GM21423 (cell line): ENCODE measurements around the gene IPMK.
"Not testable (repeated sequence)": the region's sequence is repeated elsewhere in the genome, so short reads cannot be mapped to it uniquely, and the experiment has no call there.

ENCODE experiments used
- ATAC-seq: cut with Tn5 transposase; IDR thresholded peaks from one replicate; pipeline ENCODE4 v1.9.1; 2021; ENCODE audit warnings: mild to moderate bottlenecking, moderate library complexity; ENCODE audit not compliant: unreplicated experiment

IPMK gene

DNA sequence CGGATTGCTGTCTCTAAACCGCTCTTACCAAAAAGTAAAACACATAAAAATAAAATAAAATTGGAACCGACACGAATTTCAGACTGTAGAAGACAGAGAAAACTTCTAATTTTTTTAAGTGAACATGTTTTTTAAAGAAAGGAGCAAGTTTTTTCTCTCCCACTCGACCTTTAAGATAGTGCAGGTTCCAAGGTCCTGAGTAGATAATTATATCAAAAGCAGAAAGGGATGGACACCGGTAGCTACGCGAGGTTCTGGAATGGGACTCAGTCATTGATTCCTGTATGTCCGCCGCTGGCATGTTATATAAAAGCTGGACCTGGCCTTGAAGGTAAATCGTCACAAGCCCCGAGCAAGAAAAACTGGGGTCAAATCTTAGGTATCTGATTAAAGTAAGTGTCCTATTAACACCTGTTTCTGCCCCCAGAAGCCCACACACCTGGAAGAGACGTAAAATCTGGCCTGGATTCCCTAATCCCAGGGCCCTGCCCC is 806 bp upstream of the IPMK start:
- peak; percentile 0 for ATAC-seq

DNA sequence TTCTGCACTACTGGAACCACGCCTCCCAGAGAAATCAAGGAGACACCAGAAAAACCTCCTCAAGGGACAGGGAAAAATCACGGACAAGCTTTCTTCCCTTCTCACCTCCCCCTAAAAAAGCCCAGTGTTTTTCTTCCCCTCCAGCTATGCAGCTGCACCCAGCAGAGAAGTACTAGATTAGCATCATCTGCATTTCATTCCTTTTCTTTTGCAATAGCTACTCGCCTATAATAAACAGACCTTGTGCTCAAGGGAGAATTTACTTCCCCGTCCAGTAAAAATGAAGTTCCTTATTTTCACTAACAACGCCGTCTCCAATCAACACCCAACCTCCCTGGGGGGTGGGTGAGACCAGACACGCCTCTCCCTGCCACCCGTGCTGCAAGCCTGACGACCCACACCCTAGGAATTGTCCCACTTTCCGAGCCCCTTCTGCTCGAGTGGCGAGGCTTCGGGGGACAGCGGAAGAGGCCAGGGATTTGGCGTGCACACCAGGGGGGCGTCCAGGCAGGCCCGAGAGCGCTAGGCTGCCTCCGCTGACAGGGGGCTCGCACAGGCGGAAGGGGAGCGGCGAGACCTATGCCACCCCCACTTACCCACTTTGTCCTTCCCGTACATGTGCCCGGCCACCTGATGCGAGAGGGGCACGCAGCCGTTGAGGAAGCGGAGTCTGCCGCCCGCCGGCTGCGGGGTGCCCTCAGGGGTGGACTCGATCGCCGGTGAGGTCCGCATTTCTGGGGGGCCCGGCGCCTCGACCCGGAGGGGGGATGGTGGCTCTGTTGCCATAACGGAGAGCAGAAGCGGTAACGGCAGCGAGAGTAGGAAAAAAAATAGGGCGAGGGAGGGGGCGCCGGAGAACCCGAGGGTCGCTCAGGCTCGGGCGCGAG is 625 bp downstream of the IPMK start:
- peak; percentile 7 for ATAC-seq

DNA sequence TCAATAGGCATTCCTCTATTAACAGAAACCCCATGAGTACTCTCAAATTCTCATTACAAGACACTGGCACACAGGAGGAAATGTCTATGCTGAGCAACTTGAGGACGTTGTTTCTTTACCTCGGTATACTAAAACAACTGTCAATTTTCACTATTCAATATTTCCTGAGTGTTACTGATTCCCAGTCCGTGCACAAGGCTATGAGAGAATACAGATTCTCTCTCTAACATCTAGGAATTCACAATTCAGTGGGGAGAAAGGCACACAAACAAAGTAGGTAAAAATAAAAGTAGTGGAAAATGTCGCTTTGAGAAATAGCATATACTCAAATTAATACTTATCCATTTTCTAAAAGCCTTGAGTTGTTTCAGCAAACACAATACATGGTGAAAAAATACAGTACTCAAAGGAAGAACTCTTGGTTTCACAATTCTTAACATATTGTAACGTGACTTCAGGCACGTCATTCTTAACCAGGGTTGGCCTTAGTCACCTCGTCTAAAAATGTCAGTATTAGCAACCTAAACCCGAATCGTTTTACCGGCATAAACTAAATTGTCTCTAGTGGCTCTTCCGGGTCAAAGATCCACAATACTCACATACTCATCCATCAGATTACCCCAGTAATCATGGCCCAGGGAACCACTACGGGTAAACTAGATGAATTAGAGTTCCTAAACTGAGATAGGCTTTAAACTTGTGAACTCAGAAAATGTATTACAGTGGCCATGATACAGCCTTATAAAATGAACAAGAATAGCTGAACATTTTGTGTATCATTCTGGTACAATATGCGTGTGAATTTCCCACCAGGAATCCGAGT is 1.5 kb downstream of the IPMK start:
- peak; percentile 16 for ATAC-seq

DNA sequence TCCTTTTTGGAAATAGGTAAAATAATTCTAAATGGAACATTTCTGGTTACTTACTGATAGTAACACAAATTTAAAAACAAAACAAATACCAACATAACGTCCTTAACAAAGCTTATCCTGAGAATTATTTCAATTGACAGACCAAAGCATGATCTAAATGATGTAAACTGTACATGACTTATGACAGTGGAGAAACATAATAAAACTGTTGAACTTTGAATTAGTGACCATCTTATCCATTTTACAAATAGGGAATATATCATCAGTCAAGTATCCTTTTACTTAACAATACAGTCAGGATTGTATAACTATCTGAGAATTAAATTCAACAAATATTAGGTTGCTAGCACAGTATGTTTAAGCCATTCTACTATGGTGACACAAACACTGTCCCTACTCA is 2.4 kb downstream of the IPMK start:
- ATAC-seq: no peak

DNA sequence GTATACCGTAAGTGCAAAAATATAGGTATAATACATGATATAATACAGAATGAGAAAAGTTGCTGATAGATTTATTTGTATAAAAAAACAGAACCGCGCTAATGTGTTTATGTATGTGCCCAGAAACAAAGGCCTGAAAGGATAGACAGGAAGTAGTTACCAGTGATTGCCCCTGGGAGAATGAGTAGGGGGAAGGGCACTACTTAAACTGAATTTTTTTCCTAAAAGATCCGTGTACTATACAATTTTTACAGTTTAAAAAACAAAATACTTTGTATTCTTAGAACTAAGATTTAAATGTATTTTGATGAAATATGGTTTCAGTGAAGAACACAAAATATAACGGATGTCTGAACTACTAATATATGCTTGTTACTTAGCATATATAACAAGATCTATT is 2.9 kb downstream of the IPMK start:
- ATAC-seq: no peak

DNA sequence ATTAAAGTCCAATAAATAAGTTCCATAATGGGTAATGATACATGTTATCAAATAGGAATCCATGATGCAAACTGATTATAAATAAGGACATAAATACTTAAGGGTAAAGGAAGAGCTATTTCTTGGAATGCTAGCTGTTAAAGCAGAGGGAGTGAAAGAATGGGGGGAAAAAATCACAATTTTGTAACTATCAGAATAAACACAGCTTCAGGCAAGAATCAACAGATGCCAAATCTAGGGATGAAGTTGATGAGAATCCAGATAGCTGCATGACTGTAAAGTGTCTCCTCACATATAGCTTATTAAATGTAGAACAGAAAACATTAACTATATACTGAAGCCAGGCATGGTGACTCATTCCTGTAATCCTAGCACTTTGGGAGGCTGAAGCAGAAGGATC is 4.9 kb downstream of the IPMK start:
- no peak for ATAC-seq

DNA sequence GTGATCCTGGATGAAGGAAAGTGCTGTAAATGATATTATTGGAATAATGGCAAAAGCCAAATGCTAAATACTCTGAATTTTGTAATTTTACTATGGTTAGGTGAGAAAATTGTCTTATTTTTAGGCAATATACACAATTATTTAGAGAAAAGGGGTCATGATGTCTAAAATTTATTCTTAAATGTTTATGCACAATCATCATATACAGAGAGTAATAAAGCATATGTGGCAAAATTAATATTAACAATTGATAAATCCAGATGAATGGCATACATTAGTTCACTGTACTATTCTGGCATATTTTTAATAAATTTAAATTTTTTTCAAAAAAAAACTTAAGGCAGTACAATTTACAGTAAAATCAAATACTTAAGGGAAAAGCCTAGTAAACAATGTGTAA is 7.4 kb downstream of the IPMK start:
- no peak for ATAC-seq

DNA sequence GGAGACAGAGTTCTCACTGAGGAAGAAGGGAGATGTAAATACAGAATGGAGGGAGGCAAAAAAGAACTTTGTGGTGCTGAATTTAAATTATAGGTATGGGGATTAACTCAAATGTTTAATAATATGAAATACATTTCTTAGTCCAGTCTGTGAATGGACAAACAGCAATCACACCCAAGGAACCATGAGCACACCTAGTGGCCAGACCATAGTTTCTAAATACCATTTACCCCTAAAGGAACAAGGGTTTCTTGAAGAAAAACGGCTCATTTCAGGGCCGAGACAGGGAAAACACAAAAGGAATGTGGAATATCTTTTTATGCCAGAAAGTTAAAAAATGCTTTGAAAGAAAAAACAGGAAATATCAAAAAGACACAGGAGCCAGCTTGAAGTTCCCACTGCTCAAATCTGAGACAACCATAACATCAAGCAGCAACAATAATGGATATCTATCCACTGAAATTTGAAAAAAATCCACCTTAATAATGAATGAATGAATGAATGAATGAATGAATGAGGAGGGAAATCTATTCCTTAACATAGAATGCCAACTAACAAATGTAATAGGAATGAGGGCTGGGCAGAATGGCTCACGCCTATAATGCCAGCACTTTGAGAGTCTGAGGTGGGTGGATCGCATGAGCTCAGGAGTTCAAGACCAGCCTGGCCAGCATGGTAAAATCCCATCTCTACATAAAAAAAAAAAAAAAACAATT is 8.6 kb downstream of the IPMK start:
- no peak for ATAC-seq

DNA sequence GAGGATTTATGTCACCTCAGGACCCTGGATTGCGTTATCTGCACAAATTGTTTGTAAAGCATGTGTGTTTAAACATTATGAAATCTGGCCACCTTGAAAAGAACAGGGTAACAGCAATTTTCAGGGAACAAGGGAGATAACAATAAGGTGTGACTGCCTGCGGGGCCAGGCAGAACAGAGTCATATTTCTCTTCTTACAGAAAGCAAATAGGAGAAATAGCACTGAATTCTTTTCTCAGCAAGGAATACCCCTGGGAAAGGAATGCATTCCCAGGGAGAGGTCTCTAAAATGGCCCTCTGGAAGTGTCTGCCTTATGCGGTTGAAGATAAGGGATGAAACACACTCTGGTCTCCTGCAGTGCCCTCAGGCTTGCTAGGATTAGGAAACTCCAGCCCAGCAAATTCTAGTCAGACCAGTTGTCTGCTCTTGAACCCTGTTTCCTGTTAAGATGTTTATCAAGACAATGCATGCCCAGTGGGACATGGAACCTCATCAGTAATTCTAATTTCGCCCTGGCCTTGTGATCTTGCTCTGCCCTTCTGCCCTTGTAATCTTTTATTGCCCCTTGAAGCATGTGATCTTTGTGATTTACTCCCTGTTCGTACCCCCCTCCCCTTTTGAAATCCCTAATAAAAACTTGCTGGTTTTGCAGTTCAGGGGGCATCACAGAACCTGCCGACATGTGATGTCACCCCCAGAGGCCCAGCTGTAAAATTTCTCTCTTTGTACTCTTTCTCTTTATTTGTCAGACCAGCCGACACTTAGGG is 11.5 kb downstream of the IPMK start:
- ATAC-seq: not testable (repeated sequence)

DNA sequence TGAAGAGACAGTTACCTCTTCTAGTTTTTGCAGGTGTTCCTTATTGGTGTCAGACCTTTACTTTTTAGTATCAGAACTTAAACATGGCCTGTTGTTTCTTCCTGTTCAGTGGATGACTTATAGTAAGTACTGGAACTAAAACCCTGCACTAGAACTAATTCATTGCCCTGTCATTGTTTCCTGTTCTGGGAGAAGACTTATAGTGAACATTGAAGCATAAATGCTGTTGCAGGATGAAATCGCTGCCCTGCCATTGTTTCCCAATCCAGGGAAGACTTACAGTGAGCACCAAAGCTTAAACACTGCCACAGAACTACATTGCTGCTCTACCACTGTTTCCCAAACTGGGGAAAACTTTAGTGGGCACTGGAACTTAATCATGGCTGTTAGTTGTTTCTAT is 13.1 kb downstream of the IPMK start:
- no peak for ATAC-seq

DNA sequence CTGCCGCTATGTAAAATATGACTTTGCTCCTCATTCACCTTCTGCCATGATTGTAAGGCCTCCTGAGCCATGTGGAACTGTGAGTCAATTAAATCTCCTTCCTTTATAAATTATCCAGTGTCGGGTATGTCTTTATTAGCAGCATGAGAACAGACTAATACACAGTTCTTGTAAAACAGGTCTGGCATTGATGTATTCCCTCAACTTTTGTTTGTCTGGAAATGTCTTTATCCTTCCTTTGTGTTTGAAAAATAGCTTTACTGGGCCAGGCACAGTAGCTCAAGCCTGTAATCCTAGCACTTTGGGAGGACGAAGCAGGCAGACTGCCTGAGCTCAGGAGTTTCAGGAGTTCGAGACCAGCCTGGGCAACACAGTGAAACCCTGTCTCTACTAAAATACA is 14.5 kb downstream of the IPMK start:
- ATAC-seq: no peak

DNA sequence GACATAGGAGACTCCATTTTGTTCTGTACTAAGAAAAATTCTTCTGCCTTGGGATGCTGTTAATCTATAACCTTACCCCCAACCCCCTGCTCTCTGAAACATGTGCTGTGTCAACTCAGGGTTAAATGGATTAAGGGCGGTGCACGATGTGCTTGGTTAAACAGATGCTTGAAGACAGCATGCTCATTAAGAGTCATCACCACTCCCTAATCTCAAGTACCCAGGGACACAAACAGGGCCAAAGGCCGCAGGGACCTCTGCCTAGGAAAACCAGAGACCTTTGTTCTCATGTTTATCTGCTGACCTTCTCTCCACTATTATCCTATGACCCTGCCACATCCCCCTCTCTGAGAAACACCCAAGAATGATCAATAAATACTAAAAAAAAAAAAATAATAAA is 23.0 kb downstream of the IPMK start:
- ATAC-seq: not testable (repeated sequence)

DNA sequence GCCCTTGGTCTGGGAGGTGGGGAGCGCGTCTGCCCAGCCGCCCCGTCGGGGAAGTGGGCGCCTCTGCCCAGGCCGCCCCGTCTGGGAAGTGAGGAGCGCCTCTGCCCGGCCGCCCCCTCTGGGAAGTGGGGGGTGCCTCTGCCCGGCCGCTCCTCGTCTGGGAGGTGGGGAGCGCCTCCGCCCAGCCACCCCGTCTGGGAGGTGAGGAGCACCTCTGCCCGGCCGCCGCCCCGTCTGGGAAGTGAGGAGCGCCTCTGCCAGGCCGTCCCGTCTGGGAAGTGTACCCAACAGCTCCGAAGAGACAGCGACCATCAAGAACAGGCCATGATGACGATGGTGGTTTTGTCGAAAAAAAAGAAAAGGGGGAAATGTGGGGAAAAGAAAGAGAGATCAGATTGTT is 23.5 kb downstream of the IPMK start:
- ATAC-seq: not testable (repeated sequence)

DNA sequence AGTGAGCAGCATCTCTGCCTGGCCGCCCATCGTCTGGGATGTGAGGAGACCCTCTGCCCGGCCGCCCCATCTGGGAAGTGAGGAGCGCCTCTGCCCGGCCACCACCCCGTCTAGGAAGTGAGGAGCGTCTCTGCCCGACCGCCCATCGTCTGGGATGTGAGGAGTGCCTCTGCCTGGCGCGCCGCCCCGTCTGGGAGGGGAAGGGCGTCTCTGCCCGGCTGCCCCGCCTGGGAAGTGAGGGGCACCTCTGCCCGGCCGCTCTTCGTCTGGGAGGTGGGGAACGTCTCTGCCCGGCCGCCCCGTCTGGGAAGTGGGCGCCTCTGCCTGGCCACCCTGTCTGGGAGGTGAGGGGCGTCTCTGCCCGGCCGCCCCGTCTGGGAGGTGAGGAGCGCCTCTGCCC is 23.9 kb downstream of the IPMK start:
- ATAC-seq: not testable (repeated sequence)

DNA sequence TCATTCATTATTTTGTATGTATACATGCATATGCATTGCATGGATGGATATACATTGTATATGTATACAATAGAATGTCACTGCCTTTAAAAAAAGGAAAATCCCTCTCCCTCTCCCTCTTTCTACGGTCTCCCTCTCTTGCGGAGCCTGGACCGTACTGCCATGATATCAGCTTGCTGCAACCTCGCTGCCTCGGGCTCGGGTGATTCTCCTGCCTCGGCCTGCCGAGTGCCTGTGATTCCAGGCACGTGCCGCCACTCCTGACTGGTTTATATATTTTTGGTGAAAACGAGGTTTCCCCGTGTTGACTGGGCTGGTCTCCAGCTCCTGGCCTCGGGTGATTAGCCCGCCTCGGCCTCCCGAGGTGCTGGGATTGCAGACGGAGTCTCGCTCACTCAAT is 24.4 kb downstream of the IPMK start:
- ATAC-seq: no peak

DNA sequence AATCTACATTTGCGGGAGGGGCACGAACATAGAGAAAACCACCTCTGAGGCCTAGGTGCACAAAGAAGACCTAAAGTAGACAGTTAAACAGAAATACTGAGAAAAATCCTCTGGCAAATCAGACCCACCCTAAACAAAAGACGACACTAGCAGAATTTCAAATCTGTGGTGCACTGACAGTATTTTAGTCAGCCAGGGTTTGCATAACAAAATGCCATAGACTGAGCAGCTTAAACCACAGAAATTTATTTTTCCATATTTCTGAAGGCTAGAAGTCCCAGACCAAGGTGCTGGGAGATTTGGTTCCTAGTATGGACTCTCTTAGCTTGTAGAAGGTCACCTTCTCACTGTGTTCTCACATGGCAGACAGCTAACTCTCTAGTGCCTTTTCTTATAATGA is 26.3 kb downstream of the IPMK start:
- ATAC-seq: no peak

DNA sequence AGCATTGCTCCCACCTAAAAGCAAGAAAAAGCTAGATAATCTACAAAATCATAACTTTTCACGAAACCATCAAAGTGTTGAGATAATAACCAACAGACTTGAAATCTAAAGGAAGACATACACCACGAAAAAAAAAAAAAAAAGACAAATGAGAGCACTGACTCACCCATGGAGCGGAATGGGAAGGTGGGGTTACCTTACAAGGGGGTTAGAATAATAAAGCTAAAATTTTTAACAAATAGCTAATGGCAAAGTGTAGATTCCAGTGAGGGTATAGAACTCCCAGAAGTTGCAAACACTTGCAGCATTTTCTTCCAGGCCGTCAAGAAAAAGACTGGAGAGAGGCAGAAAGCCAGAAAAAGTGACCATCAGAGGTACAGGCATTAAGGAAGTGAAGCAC is 27.2 kb downstream of the IPMK start:
- no peak for ATAC-seq

DNA sequence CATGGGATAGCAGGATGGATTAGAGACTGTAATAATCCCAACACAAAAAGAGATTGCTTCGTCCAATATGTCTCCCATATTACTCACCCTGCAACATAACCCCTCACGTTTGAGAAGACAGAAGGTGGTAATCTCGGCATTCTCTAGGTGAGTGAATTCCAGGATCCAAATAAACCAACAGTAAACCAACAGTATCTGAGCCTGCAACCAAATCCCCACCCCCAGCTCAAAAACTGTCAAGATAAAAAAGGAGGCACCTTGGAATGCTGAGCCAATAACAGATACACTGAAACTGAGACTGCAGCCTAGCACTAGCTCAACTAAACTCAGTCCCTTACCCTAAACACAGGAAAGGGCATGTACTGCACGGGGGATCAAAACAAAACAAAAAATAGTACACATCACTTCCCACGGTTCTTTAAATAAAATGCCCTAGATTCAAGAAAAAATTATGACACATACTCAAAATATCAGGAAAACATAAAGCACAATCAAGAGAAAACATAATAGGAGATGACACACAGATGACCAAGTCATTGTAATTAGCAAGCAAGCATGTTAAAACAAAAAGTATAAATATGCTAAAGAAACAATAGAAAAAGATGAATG is 28.0 kb downstream of the IPMK start:
- ATAC-seq: no peak

DNA sequence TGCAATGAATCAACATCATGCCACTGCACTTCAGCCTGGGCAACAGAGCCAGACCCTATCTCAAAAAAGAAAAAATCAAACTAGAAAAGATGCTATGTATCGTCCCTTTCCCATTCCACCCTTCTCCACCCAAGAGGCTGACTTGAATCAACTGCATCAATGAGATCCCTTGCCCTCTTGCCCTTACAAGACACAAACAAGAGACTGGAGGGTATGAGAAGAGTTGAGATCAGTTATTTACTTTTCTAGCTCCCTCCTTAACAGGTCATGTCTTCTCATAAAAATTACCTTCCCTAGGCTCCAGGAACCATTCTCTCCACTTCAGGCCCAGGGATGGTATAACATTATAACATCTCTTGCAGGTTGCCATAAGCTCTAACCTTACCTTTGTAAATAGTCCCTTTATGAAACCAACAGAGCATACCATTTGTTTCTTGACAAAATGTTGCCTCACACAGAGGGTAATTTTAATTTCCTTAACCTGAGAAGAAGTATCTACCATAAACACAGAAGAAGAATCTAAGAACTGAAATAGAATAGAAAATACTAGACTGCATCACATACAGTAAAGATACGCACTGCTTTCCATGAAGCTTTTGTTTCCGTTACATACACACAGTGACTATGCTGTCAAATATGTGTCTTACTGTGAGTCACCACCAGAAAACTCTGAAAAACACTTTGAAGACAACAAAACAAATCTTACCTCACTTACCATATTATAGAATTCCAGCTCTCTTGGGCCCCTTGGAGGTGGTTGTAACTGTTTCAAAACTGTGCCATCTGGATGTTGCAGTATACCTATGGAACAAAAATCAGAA is 30.5 kb downstream of the IPMK start:
- ATAC-seq: no peak
